ENCODE data around the gene COG6. TPM values are rescaled to one million over a fixed set of nuclear protein-coding genes. Genes with fewer than 3 reads are reported as not detected.

COG6 gene
- total RNA-seq, 1 experiment from 2014 or later: 23.7 TPM

DNA sequence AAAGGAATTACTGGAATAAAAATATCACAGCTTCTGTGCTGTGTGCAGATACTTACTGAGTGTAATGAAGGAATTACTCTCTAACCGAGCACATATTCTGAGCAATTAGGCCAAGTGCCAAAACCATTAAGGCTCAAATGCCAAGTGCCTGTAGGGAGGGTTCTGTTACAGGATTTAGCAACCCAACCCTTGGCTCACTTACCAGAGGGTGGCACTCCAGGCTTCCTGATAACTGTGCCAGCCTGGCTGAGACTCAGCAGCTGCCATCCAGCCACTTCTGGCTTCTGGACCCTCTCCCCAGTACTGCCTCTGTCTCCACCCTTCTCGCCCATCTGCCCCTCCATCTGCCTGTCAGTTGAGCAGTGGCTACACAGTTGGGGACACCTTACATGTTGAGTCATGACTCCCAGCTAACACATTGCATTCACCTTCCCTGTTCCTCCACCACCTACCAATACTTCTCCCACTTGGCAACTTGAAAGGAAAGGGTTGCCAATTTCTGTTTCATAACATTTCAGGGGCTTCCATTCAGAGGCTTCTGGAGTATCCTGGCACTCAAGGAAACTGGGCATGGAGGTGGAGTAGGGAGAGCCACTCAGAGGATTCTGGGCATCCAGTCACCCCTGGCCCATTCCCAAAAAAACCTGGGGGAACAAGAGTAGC is 110.5 kb downstream of the COG6 start:
- H3K27ac ChIP-seq: no peak overlapping the region
- TF ChIP-seq, protein P1, sequence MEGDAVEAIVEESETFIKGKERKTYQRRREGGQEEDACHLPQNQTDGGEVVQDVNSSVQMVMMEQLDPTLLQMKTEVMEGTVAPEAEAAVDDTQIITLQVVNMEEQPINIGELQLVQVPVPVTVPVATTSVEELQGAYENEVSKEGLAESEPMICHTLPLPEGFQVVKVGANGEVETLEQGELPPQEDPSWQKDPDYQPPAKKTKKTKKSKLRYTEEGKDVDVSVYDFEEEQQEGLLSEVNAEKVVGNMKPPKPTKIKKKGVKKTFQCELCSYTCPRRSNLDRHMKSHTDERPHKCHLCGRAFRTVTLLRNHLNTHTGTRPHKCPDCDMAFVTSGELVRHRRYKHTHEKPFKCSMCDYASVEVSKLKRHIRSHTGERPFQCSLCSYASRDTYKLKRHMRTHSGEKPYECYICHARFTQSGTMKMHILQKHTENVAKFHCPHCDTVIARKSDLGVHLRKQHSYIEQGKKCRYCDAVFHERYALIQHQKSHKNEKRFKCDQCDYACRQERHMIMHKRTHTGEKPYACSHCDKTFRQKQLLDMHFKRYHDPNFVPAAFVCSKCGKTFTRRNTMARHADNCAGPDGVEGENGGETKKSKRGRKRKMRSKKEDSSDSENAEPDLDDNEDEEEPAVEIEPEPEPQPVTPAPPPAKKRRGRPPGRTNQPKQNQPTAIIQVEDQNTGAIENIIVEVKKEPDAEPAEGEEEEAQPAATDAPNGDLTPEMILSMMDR (conservative IDR thresholded peaks at IDR 0.05): peak; percentile 39; the same call in 1 of the 2 replicates
- TF ChIP-seq EZH2 (IDR thresholded peaks at IDR 0.05; ENCODE audit: low read depth): no peak
- no peaks in the 10 kb centered on the region for H4K20me1 ChIP-seq (ENCODE audit: insufficient read depth)
- ChIA-PET CTCF (no interaction called here), POLR2A (ENCODE audit: unreplicated experiment) (interaction anchor here (0.6 kb wide), 1 partner anchor 932 kb away, joined by 7 read pairs; no protein-coding TSS in a partner anchor)
- H3K36me3 ChIP-seq (ENCODE audit: low read depth): no peaks in the 10 kb centered on the region
- BruUV-seq (replicated peaks): no TSS peak
- no peaks in the 10 kb centered on the region; the same call in 1 of the 2 replicates for H3F3A ChIP-seq (ENCODE audit: insufficient read depth, low read depth)
- no peaks in the 10 kb centered on the region for H3K4me1 ChIP-seq (replicated peaks; ENCODE audit: insufficient read depth)
- peak in 1 of 2 experiments; percentile 15 for DNase-seq
- intact Hi-C loops (cut with micrococcal nuclease; ENCODE audit: unreplicated experiment): loop anchor here (5.0 kb wide), 2 partner anchors 916 to 1011 kb away; no protein-coding TSS in a partner anchor
- H3K27me3 ChIP-seq (ENCODE audit: insufficient read depth, low read depth): no peaks in the 10 kb centered on the region
- no peaks in the 10 kb centered on the region for H3K79me2 ChIP-seq (ENCODE audit: low read depth)
- no peaks in the 10 kb centered on the region for H3K9me2 ChIP-seq (ENCODE audit: insufficient read depth)
- no peaks in the 10 kb centered on the region for H3K9me3 ChIP-seq (ENCODE audit: insufficient read depth, low read depth)
- H3K4me2 ChIP-seq: no peak overlapping the region
- no peak overlapping the region for H3K4me3 ChIP-seq
- H2AFZ ChIP-seq: no peak overlapping the region

GRCh38 chr13:39766464-39767158 is 111.1 kb downstream of the COG6 start:
- Histone ChIP-seq H4K20me1 (ENCODE audit: insufficient read depth) (no peaks in the 10 kb centered on the region), H3K27ac (no peak overlapping the region), H3K4me3 (no peak overlapping the region), H3K27me3 (ENCODE audit: insufficient read depth, low read depth) (no peaks in the 10 kb centered on the region), H3F3A (ENCODE audit: insufficient read depth, low read depth) (no peaks in the 10 kb centered on the region; the same call in 1 of the 2 replicates), H3K36me3 (ENCODE audit: low read depth) (no peaks in the 10 kb centered on the region), H3K79me2 (ENCODE audit: low read depth) (no peaks in the 10 kb centered on the region), H2AFZ (no peak overlapping the region), H3K4me1 (replicated peaks; ENCODE audit: insufficient read depth) (no peaks in the 10 kb centered on the region), H3K9me3 (ENCODE audit: insufficient read depth, low read depth) (no peaks in the 10 kb centered on the region), H3K4me2 (no peak overlapping the region), H3K9me2 (ENCODE audit: insufficient read depth) (no peaks in the 10 kb centered on the region)
- DNase-seq: no peak
- CTCF ChIA-PET: no interaction called here
- POLR2A ChIA-PET (ENCODE audit: unreplicated experiment): no interaction called here
- TF ChIP-seq EZH2 (IDR thresholded peaks at IDR 0.05; ENCODE audit: low read depth): no peak
- TF ChIP-seq, protein P1 (conservative IDR thresholded peaks at IDR 0.05): no peak
- BruUV-seq (replicated peaks): no TSS peak
- intact Hi-C loops (cut with micrococcal nuclease; ENCODE audit: unreplicated experiment): loop anchor here (5.0 kb wide), 2 partner anchors 916 to 1011 kb away; no protein-coding TSS in a partner anchor

DNA sequence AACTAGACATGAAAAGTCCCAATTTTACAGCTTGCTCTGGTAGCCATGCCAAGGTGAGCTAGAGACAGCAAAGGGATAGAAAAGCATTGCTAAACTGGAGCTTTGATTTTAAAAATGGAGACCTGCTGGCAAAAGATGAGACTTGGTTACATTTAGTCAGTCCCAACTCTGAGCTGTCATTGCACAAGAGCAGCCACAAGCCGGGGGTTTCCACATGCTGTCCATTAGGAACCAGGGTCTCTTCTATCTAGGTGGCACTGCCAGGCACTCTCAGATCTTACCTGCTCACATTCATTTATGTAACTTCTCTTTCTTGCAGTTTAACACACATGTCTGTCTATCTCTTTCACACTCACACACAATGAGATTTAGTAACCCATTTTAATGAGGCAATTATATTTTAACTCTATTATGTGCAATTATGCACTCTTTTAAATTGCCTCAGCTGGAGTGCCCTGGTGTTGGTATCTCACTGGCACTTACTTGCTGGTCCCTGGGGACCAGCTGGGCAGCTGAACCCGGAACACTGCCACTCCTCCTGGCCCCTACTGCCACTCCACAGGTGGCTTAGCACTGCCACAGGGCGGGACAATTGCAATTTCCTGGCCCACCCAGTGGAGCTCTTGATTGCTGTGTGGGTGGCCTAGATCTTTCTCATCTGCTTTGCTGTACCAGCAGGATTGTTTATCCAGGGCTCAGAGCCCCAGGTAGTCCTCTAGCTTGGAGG is 112.5 kb downstream of the COG6 start:
- no peaks in the 10 kb centered on the region for H3K9me2 ChIP-seq (ENCODE audit: insufficient read depth)
- no peaks in the 10 kb centered on the region for H4K20me1 ChIP-seq (ENCODE audit: insufficient read depth)
- no peaks in the 10 kb centered on the region; the same call in 1 of the 2 replicates for H3F3A ChIP-seq (ENCODE audit: insufficient read depth, low read depth)
- no peak overlapping the region for H3K4me3 ChIP-seq
- H3K27me3 ChIP-seq (ENCODE audit: insufficient read depth, low read depth): no peaks in the 10 kb centered on the region
- BruUV-seq (replicated peaks): no TSS peak
- H3K4me2 ChIP-seq: no peak overlapping the region
- no peaks in the 10 kb centered on the region for H3K79me2 ChIP-seq (ENCODE audit: low read depth)
- H3K27ac ChIP-seq: no peak overlapping the region
- no peak overlapping the region for H2AFZ ChIP-seq
- no peaks in the 10 kb centered on the region for H3K9me3 ChIP-seq (ENCODE audit: insufficient read depth, low read depth)
- no peak for DNase-seq
- H3K4me1 ChIP-seq (replicated peaks; ENCODE audit: insufficient read depth): no peaks in the 10 kb centered on the region
- H3K36me3 ChIP-seq (ENCODE audit: low read depth): no peaks in the 10 kb centered on the region
- ChIA-PET CTCF (no interaction called here), POLR2A (ENCODE audit: unreplicated experiment) (no interaction called here)
- intact Hi-C loops (cut with micrococcal nuclease; ENCODE audit: unreplicated experiment): loop anchor here (5.0 kb wide), 2 partner anchors 914 to 1009 kb away; no protein-coding TSS in a partner anchor
- no peak for TF ChIP-seq EZH2 (IDR thresholded peaks at IDR 0.05; ENCODE audit: low read depth)
- TF ChIP-seq, protein P1 (conservative IDR thresholded peaks at IDR 0.05): no peak

Data from PC-9 (cell line).